ENCODE measurements around the gene DOCK2. TPM values are rescaled to one million over a fixed set of nuclear protein-coding genes. Genes with fewer than 3 reads are reported as not detected.

DOCK2 gene
- total RNA-seq, 1 experiment from 2014 or later: 4.6 TPM

DNA sequence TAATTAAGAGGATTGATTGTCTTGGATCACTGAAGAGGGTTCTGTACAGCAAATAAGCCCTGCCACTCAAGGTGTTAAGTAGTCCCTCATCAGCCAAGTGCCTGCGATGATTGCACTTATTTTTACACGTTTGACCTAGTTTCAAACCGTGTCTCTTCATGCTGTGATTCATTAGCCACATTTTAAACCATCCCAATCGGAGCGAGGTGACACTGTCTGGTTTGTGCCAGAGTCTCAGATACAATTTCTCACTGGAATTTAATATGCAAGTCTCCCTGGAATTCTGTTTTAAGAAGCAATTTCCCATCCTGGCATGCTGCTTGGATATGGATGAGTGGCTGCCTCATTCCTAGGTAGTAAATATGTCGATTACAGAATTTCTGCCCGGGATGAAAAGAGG lies 341.6 kb downstream of the DOCK2 start (continued):
- no peak for TF ChIP-seq RORB (CRISPR knock-in tag; IDR thresholded peaks at IDR 0.05)
- no peak for TF ChIP-seq ATF1 (CRISPR knock-in tag; IDR thresholded peaks at IDR 0.05)
- TF ChIP-seq, protein P1, sequence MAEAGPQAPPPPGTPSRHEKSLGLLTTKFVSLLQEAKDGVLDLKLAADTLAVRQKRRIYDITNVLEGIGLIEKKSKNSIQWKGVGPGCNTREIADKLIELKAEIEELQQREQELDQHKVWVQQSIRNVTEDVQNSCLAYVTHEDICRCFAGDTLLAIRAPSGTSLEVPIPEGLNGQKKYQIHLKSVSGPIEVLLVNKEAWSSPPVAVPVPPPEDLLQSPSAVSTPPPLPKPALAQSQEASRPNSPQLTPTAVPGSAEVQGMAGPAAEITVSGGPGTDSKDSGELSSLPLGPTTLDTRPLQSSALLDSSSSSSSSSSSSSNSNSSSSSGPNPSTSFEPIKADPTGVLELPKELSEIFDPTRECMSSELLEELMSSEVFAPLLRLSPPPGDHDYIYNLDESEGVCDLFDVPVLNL (CRISPR knock-in tag; IDR thresholded peaks at IDR 0.05; ENCODE audit: borderline replicate concordance, low read depth): no peak
- TF ChIP-seq ZBTB43 (CRISPR knock-in tag; IDR thresholded peaks at IDR 0.05): no peak
- no peak for TF ChIP-seq GABPB1 (CRISPR knock-in tag; IDR thresholded peaks at IDR 0.05)

- TF ChIP-seq GABPB1 (CRISPR knock-in tag; IDR thresholded peaks at IDR 0.05) (no peak), ATF6 (CRISPR knock-in tag; IDR thresholded peaks at IDR 0.05) (no peak), JUN (CRISPR knock-in tag; IDR thresholded peaks at IDR 0.05) (no peak), MAX (CRISPR knock-in tag; IDR thresholded peaks at IDR 0.05) (no peak), ZNF671 (CRISPR knock-in tag; IDR thresholded peaks at IDR 0.05) (no peak), ZNF512 (CRISPR knock-in tag; IDR thresholded peaks at IDR 0.05; ENCODE audit: borderline replicate concordance) (no peak), ZNF416 (CRISPR knock-in tag; IDR thresholded peaks at IDR 0.05) (no peak), ZNF263 (CRISPR knock-in tag; IDR thresholded peaks at IDR 0.05; ENCODE audit: low read depth) (no peak), GTF2I (CRISPR knock-in tag; conservative IDR thresholded peaks at IDR 0.05) (no peak), PRDM15 (CRISPR knock-in tag; IDR thresholded peaks at IDR 0.05) (0 out of 2 replicates have a peak, but pooled peaks have one; percentile 22), TEAD1 (CRISPR knock-in tag; IDR thresholded peaks at IDR 0.05) (peak; percentile 25; the same call in 1 of the 2 replicates), ZBTB21 (CRISPR knock-in tag; IDR thresholded peaks at IDR 0.05; ENCODE audit: borderline replicate concordance) (no peak)
- TF ChIP-seq, protein P1 (CRISPR knock-in tag; IDR thresholded peaks at IDR 0.05; ENCODE audit: borderline replicate concordance, low read depth): no peak
- Mint-ChIP-seq H3K27ac (0 out of 2 replicates have a peak overlapping the region, but pooled peaks have one; percentile 28), H3K27me3 (ENCODE audit: low read depth) (peaks cover 38% of the 10 kb centered on the region), H3K4me3 (peak overlapping the region; percentile 69), H3K9me3 (no peaks in the 10 kb centered on the region), H3K36me3 (no peaks in the 10 kb centered on the region), H3K4me1 (peaks cover 50% of the 10 kb centered on the region)
- CTCF ChIA-PET: interaction anchor here (0.5 to 3.0 kb wide), 82 partner anchors 9 to 957 kb away, joined by 3 to 50 read pairs (median 5); partner anchors contain the start of gene SPDL1
- ATAC-seq: peak; percentile 4
- POLR2A ChIA-PET: interaction anchor here (0.6 to 1.0 kb wide), 2 partner anchors 278 to 396 kb away, joined by 3 to 6 read pairs; partner anchors contain the start of gene SPDL1
- DNase-seq (ENCODE audit: low spot score): no peak
These were observed 342.8 kb downstream of the DOCK2 start for GRCh38 chr5:169979871-169980270.

Measured in WTC11 (cell line).